Measurements from ENCODE around the gene MCTP1.

Gene MCTP1

DNA sequence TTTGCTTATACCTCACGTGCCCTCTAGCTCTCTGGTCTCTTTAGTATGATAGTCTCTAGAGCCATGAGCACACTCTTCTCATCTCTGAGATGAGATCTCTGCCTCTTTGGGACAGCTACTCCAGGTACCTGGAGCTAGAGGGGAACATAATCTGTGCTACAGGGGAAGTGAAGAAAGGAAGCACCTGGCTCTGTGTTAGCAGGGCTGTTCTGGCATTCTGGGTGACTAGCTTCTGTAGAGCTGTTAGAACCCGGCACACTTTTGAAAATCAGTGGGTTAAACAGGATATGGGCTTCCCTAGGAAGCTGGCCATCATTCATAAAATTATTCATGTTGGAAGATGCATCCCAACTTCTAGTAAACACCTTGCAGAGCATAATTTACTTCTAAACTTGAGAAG, 224.8 kb downstream of the MCTP1 start:
- peaks cover 1% of the 10 kb centered on the region for H3K9me3 ChIP-seq (ENCODE audit: severe bottlenecking)
- peaks cover 6% of the 10 kb centered on the region for H3K27me3 ChIP-seq (ENCODE audit: insufficient read depth, poor library complexity, severe bottlenecking)
- H3K36me3 ChIP-seq (ENCODE audit: low read depth): no peaks in the 10 kb centered on the region
- H3K4me1 ChIP-seq (ENCODE audit: insufficient read depth, poor library complexity, severe bottlenecking): no peaks in the 10 kb centered on the region
- H3K27ac ChIP-seq (ENCODE audit: poor library complexity, severe bottlenecking): no peak overlapping the region
- TF ChIP-seq, protein P1, sequence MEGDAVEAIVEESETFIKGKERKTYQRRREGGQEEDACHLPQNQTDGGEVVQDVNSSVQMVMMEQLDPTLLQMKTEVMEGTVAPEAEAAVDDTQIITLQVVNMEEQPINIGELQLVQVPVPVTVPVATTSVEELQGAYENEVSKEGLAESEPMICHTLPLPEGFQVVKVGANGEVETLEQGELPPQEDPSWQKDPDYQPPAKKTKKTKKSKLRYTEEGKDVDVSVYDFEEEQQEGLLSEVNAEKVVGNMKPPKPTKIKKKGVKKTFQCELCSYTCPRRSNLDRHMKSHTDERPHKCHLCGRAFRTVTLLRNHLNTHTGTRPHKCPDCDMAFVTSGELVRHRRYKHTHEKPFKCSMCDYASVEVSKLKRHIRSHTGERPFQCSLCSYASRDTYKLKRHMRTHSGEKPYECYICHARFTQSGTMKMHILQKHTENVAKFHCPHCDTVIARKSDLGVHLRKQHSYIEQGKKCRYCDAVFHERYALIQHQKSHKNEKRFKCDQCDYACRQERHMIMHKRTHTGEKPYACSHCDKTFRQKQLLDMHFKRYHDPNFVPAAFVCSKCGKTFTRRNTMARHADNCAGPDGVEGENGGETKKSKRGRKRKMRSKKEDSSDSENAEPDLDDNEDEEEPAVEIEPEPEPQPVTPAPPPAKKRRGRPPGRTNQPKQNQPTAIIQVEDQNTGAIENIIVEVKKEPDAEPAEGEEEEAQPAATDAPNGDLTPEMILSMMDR (IDR thresholded peaks at IDR 0.05; ENCODE audit: poor library complexity, severe bottlenecking): no peak
- no peak for ATAC-seq (ENCODE audit: low read depth)
- H3K4me3 ChIP-seq (ENCODE audit: severe bottlenecking): no peak overlapping the region
- no peak for DNase-seq (ENCODE audit: low spot score)

DNA sequence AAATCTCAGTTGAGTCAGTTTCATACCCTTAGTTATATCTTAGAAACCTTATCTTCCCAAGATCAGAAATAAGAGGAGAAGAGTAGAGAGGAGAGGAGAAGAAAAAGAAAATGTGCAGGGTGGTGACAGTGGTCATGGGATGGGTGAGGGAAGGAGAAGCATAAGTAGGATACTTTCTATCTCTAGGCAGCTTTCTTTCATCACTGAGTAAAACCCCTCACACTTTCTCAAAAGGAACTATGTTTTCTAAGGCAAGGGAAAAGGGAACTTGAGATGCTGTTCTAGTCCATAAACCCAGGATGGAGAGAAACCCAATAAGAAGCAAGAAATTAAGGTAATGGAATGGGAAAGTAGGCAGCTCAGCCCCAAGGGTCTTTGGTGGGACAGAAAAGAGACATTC, 225.3 kb downstream of the MCTP1 start:
- H3K36me3 ChIP-seq (ENCODE audit: low read depth): no peaks in the 10 kb centered on the region
- ATAC-seq (ENCODE audit: low read depth) (no peak), DNase-seq (ENCODE audit: low spot score) (no peak)
- no peak overlapping the region for H3K4me3 ChIP-seq (ENCODE audit: severe bottlenecking)
- H3K9me3 ChIP-seq (ENCODE audit: severe bottlenecking): no peaks in the 10 kb centered on the region
- TF ChIP-seq, protein P1 (IDR thresholded peaks at IDR 0.05; ENCODE audit: poor library complexity, severe bottlenecking): no peak
- H3K27me3 ChIP-seq (ENCODE audit: insufficient read depth, poor library complexity, severe bottlenecking): peaks cover 6% of the 10 kb centered on the region
- H3K27ac ChIP-seq (ENCODE audit: poor library complexity, severe bottlenecking): no peak overlapping the region
- H3K4me1 ChIP-seq (ENCODE audit: insufficient read depth, poor library complexity, severe bottlenecking): no peaks in the 10 kb centered on the region

DNA sequence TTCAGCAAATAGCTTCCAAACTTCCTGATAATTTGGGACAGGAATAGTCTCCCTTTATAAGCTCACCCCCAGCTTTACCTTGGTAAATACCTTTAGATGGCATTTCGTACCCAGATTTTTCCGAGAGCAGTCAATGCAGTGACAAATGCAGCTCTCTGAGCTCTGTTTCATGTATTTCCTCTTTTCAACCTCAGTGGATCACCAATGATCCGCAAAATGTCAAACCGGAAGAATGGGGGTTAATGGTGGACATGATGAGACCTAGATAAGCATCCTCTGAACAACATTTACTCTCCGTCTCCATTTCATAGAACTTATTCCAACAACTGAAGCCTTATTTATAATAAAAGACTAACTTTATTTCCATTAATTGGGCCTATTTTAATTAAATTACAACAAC, 227.3 kb downstream of the MCTP1 start:
- H3K27ac ChIP-seq (ENCODE audit: poor library complexity, severe bottlenecking): no peak overlapping the region
- peaks cover 6% of the 10 kb centered on the region for H3K27me3 ChIP-seq (ENCODE audit: insufficient read depth, poor library complexity, severe bottlenecking)
- TF ChIP-seq, protein P1 (IDR thresholded peaks at IDR 0.05; ENCODE audit: poor library complexity, severe bottlenecking): no peak
- no peaks in the 10 kb centered on the region for H3K4me1 ChIP-seq (ENCODE audit: insufficient read depth, poor library complexity, severe bottlenecking)
- no peak overlapping the region for H3K4me3 ChIP-seq (ENCODE audit: severe bottlenecking)
- ATAC-seq (ENCODE audit: low read depth) (no peak), DNase-seq (ENCODE audit: low spot score) (no peak)
- no peaks in the 10 kb centered on the region for H3K9me3 ChIP-seq (ENCODE audit: severe bottlenecking)
- no peaks in the 10 kb centered on the region for H3K36me3 ChIP-seq (ENCODE audit: low read depth)

DNA sequence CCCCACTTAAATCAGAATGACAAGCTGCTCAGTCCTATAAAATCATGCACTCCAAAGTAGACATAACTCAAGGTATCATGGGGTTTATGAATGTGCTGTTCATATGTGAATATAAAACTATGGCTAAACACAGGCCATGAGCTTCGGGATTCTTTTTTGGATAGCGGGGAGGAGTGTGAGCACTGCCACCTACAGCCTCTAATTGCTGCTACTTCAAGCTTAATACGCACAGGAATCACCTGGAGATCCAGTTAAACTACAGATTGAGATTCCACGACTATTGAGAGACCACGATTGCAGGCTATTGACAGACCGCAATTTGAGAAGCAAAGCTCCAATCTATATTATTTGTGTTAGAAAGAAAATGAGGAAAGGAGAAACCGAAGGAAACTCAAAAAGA, 231.6 kb downstream of the MCTP1 start:
- Histone ChIP-seq H3K4me1 (ENCODE audit: insufficient read depth, poor library complexity, severe bottlenecking) (no peaks in the 10 kb centered on the region), H3K27me3 (ENCODE audit: insufficient read depth, poor library complexity, severe bottlenecking) (peaks cover 6% of the 10 kb centered on the region), H3K9me3 (ENCODE audit: severe bottlenecking) (no peaks in the 10 kb centered on the region), H3K27ac (ENCODE audit: poor library complexity, severe bottlenecking) (no peak overlapping the region), H3K36me3 (ENCODE audit: low read depth) (no peaks in the 10 kb centered on the region), H3K4me3 (ENCODE audit: severe bottlenecking) (no peak overlapping the region)
- TF ChIP-seq, protein P1 (IDR thresholded peaks at IDR 0.05; ENCODE audit: poor library complexity, severe bottlenecking): no peak
- ATAC-seq (ENCODE audit: low read depth) (no peak), DNase-seq (ENCODE audit: low spot score) (no peak)

DNA sequence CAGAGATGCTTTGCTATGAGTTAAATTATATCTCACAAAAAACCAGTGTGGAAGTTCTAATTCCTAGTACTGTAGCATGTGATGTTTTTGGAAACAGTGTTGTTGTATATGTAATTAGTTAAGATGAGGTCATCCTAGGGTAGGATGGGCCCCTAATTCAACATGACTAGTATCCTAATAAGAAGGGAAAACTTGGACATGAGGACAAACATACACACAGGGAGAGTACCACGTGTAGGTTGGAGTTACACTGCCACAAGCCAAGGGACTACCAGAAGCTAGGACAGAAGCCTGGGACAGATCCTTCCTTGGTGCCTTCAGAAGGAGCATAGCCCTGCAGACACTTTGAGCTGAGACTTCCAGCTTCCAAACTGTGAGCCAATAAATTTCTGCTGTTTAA, 234.2 kb downstream of the MCTP1 start:
- ATAC-seq (ENCODE audit: low read depth) (no peak), DNase-seq (ENCODE audit: low spot score) (no peak)
- no peak overlapping the region for H3K27ac ChIP-seq (ENCODE audit: poor library complexity, severe bottlenecking)
- no peaks in the 10 kb centered on the region for H3K4me1 ChIP-seq (ENCODE audit: insufficient read depth, poor library complexity, severe bottlenecking)
- no peaks in the 10 kb centered on the region for H3K27me3 ChIP-seq (ENCODE audit: insufficient read depth, poor library complexity, severe bottlenecking)
- H3K9me3 ChIP-seq (ENCODE audit: severe bottlenecking): no peaks in the 10 kb centered on the region
- H3K4me3 ChIP-seq (ENCODE audit: severe bottlenecking): no peak overlapping the region
- no peaks in the 10 kb centered on the region for H3K36me3 ChIP-seq (ENCODE audit: low read depth)
- TF ChIP-seq, protein P1 (IDR thresholded peaks at IDR 0.05; ENCODE audit: poor library complexity, severe bottlenecking): no peak

Data from RWPE2 (cell line).